ENCODE data around the gene FAM72A.
A peak's percentile ranks its signal among the peaks of the same experiment; 100 is the strongest.
"Not testable (repeated sequence)": the region's sequence is repeated elsewhere in the genome, so short reads cannot be mapped to it uniquely, and the experiment has no call there.

Gene FAM72A

DNA sequence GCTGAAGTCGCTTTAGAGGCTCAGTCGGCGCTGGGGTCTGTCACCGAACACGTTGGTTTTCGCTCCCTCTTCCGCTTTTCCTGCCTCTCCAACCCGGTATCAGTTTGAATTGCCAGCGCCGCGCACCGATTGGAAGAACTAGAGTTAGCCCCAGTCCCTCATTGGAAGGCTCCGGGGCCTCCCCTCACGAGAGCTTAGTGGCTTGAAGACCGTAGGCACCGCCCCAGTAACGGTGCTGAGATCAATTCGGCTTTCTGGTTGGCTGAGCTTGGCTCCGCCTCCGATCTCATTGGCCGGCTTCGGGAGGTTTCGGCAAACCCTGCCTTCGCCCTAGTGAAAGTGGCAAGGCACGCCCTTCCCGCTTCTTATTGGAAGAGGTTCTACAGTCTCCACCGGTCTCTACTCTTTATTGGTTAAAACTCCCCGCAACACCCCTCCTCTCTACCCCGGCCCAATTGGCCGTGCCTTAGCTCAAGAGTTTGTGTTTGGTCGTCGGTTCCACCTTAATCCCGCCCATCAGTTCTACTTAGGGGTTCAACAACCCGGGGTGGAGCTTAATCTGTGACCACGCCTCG is at the start of gene FAM72A:
TSS of gene FAM72A (minus strand) at position 51 of the 575 bp plus-strand sequence. CDS start 814 bp downstream, outside the sequence.
- DNase-seq = peak; percentile 84 to 99

DNA sequence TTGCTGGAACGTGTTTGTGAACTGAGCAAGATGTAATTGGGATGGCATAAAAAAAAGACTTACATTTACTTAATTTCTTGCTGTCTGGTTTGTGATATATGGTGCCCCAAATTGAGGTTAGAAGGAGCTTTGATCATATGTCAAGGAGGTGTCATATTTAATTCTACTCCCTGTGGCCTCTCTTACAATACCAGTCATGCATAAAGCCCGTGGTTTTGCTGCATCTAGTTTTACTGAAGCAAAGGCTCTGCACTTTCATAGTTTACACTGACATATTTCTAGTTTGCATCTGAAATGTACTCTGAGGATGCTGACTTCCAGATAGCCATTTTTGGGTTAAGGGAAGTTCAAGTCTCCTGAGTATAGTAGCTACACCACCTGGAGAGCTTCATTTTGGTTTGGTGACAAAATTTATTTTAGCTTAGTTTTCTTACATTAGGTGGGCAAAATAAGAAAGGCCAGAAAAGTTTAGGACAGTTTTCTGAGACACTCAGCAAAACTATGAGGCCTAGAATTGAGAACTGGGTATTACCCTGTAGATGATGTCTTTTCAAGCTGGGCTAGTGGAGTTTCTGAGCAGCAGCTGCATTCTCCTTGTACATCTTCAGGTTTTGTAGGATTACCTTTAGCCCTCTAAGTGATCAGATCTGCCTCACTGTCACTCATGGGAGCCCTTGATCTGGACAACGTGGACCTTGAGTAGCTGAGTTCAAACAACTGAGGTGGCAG is 48.5 kb upstream of the FAM72A start:
- DNase-seq = not testable (repeated sequence)

DNA sequence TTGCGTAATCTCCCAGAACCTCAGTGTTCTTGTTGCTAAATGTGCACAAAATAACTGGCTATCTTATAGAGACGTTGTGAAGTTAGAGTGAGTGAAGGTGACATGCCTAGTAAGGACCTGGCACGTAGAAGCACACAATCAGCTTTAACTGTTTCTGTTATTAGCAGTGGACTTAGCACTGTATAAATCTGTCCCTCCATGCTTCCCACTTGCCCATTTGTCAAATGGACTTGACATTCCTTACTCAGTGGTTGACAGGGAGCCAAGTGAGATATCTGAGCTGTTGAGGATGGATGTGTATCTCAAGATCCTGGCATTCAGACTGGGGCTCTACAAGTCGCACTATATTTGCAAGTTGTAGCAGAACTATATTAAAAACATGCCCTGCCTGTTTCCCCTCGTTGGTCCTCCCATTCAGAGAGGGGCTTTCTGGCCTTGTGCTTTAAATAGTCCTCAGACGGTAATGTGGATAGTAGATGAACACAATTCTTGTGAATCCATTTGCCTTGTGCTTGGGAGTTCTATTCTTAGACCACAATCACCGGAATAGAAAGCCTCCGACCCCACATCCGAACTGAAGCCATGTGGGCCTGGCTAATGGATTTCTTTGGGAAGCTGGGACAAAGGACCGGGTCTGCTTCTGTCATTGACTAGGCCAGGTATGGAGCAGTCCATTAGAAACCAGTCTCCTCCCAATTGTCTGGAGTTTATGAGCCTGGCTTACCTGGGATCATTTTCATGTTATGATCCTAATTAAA is 43.7 kb upstream of the FAM72A start:
- DNase-seq = not testable (repeated sequence)

DNA sequence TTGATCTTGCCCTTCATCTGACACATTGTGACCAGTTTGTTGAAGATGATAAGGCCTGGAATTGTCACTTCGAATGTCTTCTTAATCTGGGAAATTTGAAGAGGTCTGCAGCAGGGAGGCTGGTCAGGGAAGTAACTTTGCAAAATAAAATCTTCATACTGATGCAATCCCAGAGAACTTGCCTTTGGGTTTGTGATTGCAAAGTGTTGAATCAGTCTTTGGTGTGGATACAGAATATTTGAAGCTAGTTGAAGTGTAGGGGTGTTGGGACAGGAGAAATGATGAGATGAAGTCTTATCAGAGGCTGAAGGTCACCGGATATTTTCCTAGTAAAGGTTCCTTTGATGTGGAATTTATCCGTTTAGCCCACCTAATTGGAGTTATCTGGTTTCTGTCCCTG is 42.8 kb upstream of the FAM72A start:
- DNase-seq = not testable (repeated sequence)

DNA sequence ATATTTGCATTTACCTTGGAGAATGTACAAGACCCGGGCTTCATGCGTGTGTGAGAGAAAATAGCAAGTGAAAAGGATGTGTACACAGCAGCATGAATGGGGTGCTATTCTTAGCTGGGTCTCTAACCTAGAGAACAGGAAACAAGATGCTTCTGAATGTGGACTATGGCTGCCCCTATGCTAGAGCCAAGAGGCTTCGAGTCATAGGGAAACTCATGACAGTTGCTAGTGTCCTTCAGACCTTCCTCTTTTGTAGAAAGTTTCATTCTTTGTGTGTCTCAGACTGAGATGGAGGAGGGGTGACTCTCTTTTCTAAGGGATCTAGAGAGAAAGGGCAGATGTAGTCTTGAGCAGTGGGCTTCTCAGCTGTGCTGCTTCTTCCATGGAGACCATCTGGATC is 40.7 kb upstream of the FAM72A start:
- not testable (repeated sequence) for DNase-seq

DNA sequence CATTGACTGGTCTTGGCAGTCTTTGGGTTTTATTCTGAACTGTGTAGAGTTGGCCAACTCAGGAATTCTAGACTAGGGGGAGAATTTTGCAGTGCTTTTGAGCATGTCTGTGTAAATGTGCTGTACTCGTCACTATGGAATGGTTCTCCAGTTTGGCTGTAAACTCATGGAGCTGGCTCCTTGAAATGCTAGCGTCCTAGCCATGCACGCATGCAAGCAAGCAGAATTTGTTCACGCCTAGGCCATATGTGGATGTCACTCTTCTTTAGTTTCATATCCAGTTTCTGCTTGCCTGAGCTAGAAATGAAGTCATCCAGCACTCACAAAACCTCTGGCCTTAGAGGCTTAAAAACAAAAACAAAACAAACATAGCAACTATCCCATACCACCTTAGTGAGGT is 37.6 kb upstream of the FAM72A start:
- not testable (repeated sequence) for DNase-seq

DNA sequence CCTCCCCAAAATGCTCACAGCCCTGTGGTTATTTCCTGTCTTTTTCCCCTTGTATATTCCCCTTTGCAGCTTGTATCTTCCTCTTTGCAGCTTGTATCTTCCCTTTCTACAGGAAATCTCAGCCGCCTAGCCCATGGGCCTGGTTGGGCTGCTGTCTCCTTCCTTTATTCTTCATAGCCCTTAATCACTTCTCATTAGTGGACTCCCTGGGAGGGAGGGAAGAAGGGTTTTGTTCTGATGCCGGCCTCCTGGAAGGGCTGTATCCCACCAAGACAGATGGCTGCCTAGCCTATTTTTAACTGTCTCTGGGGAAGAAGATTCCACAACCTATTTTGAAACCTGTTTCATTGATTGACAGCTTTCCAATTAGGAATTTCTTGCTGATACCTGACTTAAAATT is 32.6 kb upstream of the FAM72A start:
- not testable (repeated sequence) for DNase-seq

DNA sequence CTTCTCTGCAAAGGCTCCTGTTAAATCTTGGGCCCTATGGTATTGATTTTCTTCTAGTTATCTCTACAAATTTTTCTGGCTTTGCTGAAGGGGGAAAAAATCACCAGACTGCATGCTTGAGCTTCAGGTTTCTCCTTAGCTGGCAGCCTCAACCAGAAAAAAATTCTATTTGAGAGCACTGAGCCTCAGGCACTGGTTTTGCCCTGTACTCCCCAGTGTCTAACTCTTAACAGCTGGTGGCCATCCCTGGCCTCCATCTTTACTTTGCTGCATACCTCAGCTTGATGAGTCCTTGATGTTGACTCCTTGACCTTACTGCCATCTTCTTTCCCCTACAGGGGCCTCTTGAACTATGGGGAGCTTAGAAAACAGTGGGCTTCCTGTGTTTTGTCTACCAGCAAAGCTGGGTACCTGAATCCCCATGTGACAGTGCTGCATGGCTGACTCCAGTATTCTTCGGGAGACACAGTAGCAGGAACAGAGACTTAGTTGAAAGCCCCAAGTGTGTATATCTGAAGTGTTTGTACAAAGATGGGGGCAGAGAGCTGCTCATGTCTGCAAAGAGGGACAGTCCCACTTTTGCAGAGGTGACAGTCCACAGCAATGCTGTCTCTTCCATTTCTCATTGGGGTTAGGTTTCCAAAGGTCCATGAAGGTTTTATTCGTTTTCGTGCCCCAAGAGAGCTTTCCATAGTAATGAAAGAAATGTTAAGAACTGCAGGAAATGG is 31.7 kb upstream of the FAM72A start:
- DNase-seq = not testable (repeated sequence)

DNA sequence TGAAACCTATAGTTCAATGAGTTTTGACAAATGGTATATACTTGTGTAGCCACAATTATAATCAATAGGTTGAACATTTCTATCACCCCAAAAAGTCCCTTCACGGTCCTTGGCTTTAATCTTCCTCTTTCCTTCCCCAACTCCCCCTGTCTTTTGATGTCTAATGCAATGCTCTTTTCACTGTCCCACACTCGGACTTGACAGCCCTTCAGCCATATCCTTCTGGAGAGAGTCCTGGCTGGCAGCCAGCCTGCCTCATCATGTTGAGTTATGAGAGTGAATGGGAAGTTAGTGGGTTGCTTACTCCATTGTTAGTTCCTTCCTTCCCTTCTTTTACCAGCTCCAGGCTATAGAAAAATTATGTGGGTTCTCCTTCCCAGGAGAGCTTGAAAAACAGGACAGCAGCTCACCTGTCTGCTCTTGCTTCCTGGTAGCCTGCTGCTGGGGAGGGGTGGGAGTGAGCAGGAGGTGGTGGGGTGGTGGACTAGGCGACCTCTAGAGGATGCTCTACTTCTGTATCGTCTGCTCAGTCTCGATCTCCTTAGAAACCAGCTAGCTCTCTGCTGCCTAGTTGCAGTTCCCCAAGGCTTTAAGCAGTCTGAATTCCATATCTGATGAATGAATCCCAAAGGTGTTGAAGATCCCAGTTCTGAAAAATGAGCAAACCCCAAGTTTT is 30.5 kb upstream of the FAM72A start:
- DNase-seq = not testable (repeated sequence)

DNA sequence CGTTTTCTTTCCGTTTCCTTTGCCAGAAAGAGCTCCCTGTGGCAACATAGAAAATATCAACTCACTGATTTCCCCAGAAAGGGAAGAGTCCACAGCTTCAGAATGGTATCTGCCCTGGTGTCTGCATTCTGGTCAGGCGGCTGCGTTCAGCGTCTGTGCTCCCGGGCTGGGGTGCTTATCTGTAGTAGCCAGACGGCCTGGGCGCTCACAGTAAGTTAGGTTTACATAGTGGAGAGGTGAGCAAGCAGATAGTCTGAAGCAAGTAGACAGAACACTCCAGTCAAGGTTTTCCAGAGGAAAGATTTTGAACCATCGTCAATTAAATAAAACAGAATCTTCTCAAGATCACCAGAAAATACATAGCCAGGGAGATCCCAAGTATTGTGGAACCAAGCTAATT is 29.4 kb upstream of the FAM72A start:
- DNase-seq = not testable (repeated sequence)

DNA sequence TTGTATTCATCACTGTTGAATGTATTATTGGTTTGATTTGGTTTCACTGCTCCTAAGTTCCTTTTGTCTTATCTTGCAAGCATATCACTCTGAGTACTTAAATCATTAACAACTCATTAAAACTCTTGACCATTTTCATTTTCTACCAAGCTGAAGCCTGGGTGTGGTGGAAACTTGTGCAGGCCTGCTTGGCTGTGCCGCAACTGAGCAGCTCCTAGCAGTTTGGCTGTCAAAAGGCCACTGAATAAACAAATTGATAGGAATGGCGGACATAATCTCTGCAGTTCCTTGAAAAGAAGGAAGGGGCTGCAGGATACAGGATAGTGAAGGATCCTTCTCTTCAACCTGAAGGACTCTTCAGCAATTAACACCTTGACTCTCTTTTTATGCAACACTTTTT is 26.6 kb upstream of the FAM72A start:
- DNase-seq = not testable (repeated sequence)

DNA sequence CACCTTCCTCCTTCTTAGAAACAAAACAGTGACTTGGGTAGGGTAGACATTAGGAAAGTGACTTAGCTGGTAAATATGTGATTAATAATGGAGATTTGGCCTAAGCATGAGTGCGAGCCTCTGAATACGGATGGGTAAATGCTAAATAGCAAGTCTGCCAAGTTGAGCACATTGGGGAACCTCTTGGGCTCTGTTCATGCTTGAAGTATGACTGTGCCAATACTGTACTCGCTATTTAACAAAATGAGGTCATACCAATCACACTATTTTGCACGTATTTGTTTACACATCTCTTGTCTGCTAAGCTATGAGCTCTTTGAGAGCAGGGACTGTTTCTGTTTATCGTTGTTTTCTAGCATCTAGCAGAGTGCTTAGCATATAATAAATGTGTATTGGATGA is 24.2 kb upstream of the FAM72A start:
- DNase-seq = not testable (repeated sequence)

DNA sequence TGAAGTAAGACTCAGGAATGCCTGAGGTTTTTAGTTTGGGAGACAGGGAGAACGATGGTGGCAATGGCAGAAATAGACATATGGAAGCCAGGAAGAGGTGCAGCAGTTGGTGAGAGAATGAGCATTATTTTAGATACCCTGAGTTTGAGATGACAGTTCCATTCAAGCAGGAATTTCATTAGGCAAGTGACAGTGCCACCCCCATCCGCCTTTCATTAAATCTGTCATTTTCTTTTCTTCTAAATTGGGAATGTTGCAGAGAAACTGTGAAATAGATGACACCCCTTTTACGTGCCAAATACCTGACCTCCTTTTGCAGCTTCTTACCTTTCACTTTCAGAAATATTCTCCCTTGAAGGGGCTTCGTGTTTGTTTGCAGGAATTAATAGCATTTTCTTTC is 22.7 kb upstream of the FAM72A start:
- DNase-seq = not testable (repeated sequence)

DNA sequence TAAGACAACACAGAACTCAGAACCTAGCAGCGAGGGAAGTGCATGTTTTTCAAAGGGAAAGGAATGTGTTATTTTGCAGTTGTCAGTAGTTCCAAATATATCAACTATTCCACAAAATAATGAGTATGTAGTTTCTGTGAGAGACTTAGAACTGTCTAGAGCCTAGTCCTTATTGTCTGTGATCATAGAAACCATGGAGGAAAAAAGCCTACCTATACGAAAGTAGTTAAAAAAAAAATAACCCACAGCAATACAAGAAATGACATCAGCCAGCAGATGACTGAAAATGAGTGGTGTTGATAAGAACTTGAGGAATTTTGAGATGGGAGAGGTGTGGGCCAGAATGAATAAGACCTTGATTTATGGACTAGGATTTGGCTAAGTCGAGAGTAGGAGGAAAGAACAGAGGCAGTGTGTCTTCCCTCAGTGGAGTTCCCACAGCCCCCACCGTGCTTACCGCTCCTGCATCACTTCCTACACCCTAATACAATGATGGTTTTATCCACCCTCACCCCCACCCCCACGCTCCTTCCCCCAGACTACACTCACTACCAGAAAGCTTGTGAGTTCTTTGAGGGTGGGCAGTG is 21.6 kb upstream of the FAM72A start:
- not testable (repeated sequence) for DNase-seq

DNA sequence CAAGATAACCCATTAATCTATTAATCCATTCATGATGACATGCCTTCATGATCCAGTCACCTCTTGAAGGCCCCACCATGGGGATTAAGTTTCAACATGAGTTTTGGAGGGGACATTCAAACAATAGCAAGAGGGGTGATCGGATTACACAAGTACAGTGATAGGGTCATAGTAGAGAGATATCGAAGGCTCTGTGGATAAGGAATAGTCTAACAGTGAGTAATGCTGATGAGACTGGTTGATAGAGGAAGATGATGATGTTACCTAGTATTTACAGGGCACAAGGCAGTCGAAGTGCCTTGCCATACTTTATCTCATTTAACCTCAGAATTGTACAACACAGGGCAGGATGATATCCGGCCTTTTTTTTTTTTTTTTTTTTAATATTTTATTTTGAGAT is 18.9 kb upstream of the FAM72A start:
- DNase-seq = not testable (repeated sequence)

DNA sequence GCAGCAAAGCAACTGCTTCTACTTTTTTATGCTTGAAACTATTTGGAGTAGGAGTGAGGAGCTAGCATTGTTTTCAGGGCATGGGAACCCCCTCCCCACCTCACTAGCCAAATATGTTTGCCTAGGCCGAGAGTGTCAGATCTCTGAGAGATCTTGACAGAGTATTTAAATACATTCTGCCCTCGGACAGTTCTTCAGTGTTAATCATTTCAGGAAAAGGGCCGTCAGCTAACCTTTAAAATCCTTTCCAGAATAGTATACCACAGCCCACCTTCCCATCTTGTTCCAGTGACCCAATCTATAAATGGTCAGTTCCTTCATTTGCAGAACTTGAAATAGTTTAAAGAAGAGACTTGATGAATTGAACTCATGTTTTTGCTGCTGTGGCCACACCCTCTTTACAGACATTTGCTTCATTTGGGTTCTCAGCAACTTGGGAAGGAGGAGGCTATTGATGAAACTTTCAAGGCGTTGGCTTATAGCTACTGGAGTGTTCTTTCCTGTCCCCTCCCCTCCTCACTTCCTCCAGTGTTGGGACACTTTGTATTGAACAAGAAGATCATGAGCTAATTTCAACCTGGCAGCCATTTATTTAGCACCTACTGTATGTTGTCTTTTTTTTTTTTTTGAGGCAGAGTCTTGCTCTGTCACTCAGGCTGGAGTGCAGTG is 17.8 kb upstream of the FAM72A start:
- DNase-seq = not testable (repeated sequence)

DNA sequence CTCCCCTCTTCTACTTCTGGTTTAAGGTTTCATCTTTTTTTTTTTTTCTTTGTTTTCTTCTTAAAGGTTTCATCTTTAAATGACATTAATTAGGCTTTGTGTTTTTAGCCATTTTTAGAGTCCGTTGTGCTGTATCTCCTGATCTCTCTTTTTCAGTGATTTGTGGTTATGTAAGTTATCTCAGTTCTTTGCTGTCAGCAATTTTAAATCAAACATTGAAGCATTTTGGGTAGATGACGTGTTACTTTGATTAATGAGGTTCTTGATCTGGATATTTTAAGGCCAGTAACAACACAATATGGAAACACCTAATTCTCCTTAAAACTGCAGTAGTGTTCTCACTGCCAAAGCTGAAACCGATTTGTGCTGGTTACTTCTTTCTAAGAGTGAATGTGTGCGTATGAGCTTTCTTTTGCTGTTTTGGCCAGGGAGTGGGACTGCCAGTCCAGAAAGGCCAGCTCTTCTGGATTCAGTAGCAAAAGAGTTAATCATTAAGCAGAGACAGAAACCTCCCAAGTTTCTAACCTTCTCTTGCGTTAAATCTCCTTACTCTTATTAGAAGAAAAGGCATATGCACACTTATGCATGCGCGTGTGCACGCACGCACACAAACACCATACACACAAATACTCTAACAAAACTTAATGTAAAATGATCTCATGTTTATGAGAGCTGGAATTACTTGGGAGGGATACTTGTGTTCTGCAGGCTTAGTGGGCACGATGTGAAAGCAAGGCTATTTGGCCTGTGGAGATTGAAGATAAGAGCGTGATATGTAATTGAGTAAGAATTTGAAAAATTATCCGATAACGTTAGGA is 17.1 kb upstream of the FAM72A start:
- DNase-seq = not testable (repeated sequence)

DNA sequence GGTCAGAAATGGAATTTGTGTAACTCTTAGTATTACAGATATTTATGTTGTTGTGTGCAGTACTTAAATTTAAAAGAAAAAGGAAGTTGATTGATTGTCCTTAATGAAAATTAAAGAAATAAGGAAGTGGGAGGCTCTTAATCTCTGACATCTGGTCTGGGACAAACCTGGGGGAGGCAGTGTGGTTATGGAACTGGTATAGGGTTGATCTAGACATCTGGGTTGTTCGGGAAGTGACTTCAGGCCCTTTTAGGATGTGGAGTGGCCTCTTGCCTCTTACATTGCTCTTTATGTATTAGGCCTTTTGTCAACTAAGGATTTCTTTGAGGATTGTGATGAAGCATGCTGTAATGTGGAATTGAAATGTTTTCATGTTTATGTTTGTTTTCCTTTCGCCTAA is 16.1 kb upstream of the FAM72A start:
- DNase-seq = not testable (repeated sequence)

DNA sequence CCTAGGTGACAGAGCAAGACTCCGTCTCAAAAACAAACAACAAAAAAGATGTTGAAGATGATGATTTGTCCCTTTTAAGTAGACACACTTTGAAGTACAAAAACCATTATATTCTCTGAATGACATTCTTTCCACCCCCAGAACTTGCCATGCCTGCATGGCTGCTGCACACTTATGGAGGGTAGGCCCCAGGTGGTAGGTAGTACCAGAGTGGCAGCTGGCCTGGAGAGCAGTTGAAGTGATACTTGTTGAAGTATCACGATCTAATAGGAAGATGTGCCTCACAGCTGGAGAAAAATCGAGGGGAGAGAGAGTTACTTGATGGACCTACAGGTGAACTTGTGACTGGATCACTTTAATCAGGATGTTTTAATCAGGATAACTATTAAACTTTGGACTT is 15.6 kb upstream of the FAM72A start:
- not testable (repeated sequence) for DNase-seq

DNA sequence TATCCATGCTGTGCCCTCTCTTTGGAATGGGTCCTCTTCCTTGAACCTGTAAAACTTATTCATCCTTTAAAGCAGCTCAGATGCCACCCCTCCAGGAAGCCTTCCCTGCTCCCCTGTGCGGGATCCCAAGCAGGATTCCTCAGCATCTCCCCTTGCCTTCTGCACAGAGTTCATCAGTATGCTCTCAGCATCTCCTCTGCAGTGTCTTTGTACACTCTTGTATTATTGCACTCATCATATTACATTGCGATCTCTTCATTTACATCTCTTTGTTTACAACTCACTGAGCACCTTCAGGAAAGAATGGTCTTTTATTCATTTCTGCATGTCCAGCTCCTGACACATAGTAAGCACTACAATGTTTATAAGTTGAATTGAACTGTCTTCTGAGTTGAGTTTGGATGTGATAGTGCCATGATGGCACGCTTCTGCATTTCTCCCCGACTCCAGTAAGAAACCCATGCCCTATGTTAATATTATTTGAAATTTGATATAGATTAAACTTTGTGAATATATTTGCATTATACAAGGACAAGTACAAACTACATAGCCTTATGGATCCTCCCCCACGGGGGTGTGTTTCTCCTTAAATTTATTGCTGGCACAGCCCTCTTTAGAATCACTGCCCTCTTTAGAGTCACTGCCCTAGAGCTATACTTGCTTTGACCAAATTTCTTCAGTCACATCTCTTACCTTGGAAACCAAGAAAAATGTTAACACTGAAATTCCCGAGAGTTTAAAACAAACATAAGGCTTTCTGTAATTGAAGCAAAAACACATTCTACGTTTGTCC is 13.2 kb upstream of the FAM72A start:
- not testable (repeated sequence) for DNase-seq
